Stomach (tissue), 4 donors: ENCODE results near the gene VPS39.

Experiments
- EP300 ChIP-seq: sonication (generic); formaldehyde crosslinking; IDR thresholded peaks from one replicate; pipeline ENCODE4 v1.6.1; 2017; ENCODE audit warnings: antibody characterized with exemption
- POLR2A ChIP-seq, 4 donors: fragments of 450-650 bp; IDR thresholded peaks; one replicate each; pipeline ENCODE4 v1.6.1; 2016; ENCODE audit warnings: antibody characterized with exemption in 4 of 4, control low read depth in 2 of 4, mild to moderate bottlenecking in 1 of 4, moderate library complexity in 1 of 4
- POLR2AphosphoS5 ChIP-seq, 3 donors: sonication (generic); formaldehyde crosslinking; IDR thresholded peaks; one replicate each; pipeline ENCODE4 v1.6.1; 2016; ENCODE audit warnings: antibody characterized with exemption in 3 of 3
- TF ChIP-seq, protein P1 (sequence below), 7 experiments: fragments of 450-650 bp in 4 of 7; fragments of 200-600 bp in 3 of 7; sonication (generic) in 3 of 7; IDR thresholded peaks; one replicate each; pipeline ENCODE4 v1.5.1; 2016 to 2019; ENCODE audit warnings: antibody characterized with exemption in 7 of 7, control low read depth in 2 of 7, mild to moderate bottlenecking in 1 of 7

DNA sequence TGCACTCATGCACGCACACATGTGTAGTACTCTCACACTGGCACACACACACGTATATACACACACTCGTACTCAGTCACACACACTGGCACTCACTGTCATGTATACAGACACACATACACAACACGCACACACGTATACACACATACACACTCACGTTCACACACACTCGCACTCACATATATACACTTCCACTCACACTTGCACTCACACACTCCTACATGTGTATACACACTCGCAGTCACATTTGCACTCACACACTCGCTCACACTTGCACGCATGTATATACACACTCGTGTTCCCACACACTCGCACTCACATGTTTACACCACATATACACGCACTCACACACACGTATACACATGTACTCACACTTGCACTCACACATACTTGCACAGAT is 53.1 kb downstream of the VPS39 start:
- TF ChIP-seq POLR2A (IDR thresholded peaks at IDR 0.05) (no peak), EP300 (no peak), POLR2AphosphoS5 (IDR thresholded peaks at IDR 0.05) (no peak)
- TF ChIP-seq, protein P1, sequence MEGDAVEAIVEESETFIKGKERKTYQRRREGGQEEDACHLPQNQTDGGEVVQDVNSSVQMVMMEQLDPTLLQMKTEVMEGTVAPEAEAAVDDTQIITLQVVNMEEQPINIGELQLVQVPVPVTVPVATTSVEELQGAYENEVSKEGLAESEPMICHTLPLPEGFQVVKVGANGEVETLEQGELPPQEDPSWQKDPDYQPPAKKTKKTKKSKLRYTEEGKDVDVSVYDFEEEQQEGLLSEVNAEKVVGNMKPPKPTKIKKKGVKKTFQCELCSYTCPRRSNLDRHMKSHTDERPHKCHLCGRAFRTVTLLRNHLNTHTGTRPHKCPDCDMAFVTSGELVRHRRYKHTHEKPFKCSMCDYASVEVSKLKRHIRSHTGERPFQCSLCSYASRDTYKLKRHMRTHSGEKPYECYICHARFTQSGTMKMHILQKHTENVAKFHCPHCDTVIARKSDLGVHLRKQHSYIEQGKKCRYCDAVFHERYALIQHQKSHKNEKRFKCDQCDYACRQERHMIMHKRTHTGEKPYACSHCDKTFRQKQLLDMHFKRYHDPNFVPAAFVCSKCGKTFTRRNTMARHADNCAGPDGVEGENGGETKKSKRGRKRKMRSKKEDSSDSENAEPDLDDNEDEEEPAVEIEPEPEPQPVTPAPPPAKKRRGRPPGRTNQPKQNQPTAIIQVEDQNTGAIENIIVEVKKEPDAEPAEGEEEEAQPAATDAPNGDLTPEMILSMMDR (IDR thresholded peaks at IDR 0.05) = no peak
